ENCODE measurements around the gene PRAC2.

DNA sequence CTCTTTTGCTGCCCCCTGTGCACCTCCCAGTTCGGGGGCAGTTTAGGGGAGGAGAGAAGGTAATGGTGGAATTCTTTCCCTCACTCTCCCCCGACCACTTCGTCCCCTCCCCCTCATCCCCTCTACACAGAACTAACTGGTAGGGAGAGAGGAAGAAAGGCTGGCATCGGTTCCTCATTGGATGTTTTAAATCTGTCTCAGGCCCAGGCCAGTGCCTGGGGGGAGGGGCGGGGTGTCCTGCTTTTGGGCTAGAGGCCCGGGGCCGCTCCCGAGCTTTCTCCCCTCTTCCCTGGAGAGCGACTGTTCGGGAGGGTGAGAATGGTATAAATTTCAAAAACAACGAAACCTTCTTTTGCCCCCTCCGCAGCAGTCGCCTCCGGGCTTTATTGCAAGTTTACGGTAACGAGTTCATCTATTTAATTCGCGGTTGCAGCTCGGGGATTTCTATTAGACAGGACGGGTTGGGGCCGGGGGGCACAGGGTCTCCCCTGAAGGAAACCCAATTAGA, at the start of gene PRAC2:
- TF ChIP-seq, protein P1, sequence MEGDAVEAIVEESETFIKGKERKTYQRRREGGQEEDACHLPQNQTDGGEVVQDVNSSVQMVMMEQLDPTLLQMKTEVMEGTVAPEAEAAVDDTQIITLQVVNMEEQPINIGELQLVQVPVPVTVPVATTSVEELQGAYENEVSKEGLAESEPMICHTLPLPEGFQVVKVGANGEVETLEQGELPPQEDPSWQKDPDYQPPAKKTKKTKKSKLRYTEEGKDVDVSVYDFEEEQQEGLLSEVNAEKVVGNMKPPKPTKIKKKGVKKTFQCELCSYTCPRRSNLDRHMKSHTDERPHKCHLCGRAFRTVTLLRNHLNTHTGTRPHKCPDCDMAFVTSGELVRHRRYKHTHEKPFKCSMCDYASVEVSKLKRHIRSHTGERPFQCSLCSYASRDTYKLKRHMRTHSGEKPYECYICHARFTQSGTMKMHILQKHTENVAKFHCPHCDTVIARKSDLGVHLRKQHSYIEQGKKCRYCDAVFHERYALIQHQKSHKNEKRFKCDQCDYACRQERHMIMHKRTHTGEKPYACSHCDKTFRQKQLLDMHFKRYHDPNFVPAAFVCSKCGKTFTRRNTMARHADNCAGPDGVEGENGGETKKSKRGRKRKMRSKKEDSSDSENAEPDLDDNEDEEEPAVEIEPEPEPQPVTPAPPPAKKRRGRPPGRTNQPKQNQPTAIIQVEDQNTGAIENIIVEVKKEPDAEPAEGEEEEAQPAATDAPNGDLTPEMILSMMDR (IDR thresholded peaks at IDR 0.05 in 4 of 5, conservative IDR thresholded peaks at IDR 0.05 in 1 of 5), result no peak
- no peak for TF ChIP-seq POLR2A (IDR thresholded peaks at IDR 0.05)
